ENCODE results near the gene MACROD2. TPM values are rescaled to one million over a fixed set of nuclear protein-coding genes. Genes with fewer than 3 reads are reported as not detected.

Gene MACROD2
- total RNA-seq, 4 donors from 2014 or later, result 4.6 to 33.0 (median 8.3) TPM

- intact Hi-C loops (cut with DNase I; ENCODE audit: low total_unique reads), result loop anchor here (1.0 kb wide), 1 partner anchor 16 kb away; no protein-coding TSS in a partner anchor
Measured at GRCh38 chr20:14778875-14779274, 783.6 kb downstream of the MACROD2 start.

GRCh38 chr20:14780508-14780907, 785.2 kb downstream of the MACROD2 start:
- no peaks in the 10 kb centered on the region for H3K36me3 ChIP-seq
- no peak overlapping the region for H3K27ac ChIP-seq
- H3K4me3 ChIP-seq, result no peak overlapping the region
- no peaks in the 10 kb centered on the region for H3K4me1 ChIP-seq
- in situ Hi-C loops (cut with MboI; ENCODE audit: low pct_ligation_motif_present in 1 of 4, low pct_unique_long_range_greater_than_20kb in 1 of 4, low sequenced_read_pairs in 3 of 4), result no loop called here
- WGBS, 2 donors (ENCODE audit: low coverage in 1 of 2), result 86 to 88% methylated on average over 2 of the region's 2 CpGs
- no peaks in the 10 kb centered on the region for H3K9me3 ChIP-seq
- no peaks in the 10 kb centered on the region for H3K27me3 ChIP-seq
- no peak for DNase-seq
- TF ChIP-seq POLR2A (IDR thresholded peaks at IDR 0.05) (no peak), CTCF (IDR thresholded peaks at IDR 0.05) (no peak), EP300 (IDR thresholded peaks at IDR 0.05; ENCODE audit: low read depth) (no peak), POLR2AphosphoS5 (IDR thresholded peaks at IDR 0.05) (no peak)
- intact Hi-C loops (cut with DNase I; ENCODE audit: low total_unique reads), result no loop called here

More at GRCh38 chr20:14778875-14779274, 783.6 kb downstream of the MACROD2 start:
- DNase-seq, result no peak
- TF ChIP-seq POLR2A (IDR thresholded peaks at IDR 0.05) (no peak), EP300 (IDR thresholded peaks at IDR 0.05; ENCODE audit: low read depth) (no peak), POLR2AphosphoS5 (IDR thresholded peaks at IDR 0.05) (no peak), CTCF (IDR thresholded peaks at IDR 0.05) (no peak)
- no peak overlapping the region for H3K4me3 ChIP-seq
- no peaks in the 10 kb centered on the region for H3K36me3 ChIP-seq
- in situ Hi-C loops (cut with MboI; ENCODE audit: low pct_ligation_motif_present in 1 of 4, low pct_unique_long_range_greater_than_20kb in 1 of 4, low sequenced_read_pairs in 3 of 4), result no loop called here
- WGBS, 2 donors (ENCODE audit: low coverage in 1 of 2), result 74 to 90% methylated on average over 3 of the region's 3 CpGs
- H3K27me3 ChIP-seq, result no peaks in the 10 kb centered on the region
- no peak overlapping the region for H3K27ac ChIP-seq
- H3K4me1 ChIP-seq, result no peaks in the 10 kb centered on the region
- H3K9me3 ChIP-seq, result no peaks in the 10 kb centered on the region

GRCh38 chr20:14782731-14783130, 787.4 kb downstream of the MACROD2 start:
- Histone ChIP-seq H3K4me3 (no peak overlapping the region), H3K27ac (no peak overlapping the region), H3K4me1 (no peaks in the 10 kb centered on the region), H3K9me3 (no peaks in the 10 kb centered on the region), H3K36me3 (no peaks in the 10 kb centered on the region), H3K27me3 (no peaks in the 10 kb centered on the region)
- in situ Hi-C loops (cut with MboI; ENCODE audit: low pct_ligation_motif_present in 1 of 4, low pct_unique_long_range_greater_than_20kb in 1 of 4, low sequenced_read_pairs in 3 of 4) (no loop called here), intact Hi-C loops (cut with DNase I; ENCODE audit: low total_unique reads) (no loop called here)
- DNase-seq, result no peak
- no peak for TF ChIP-seq EP300 (IDR thresholded peaks at IDR 0.05; ENCODE audit: low read depth)
- no peak for TF ChIP-seq CTCF (IDR thresholded peaks at IDR 0.05)
- TF ChIP-seq POLR2AphosphoS5 (IDR thresholded peaks at IDR 0.05), result no peak
- no peak for TF ChIP-seq POLR2A (IDR thresholded peaks at IDR 0.05)
- 84 to 100% methylated on average over 1 to 2 of the region's 2 CpGs for WGBS, 2 donors (ENCODE audit: low coverage in 1 of 2)

- TF ChIP-seq POLR2AphosphoS5 (IDR thresholded peaks at IDR 0.05) (no peak), POLR2A (IDR thresholded peaks at IDR 0.05) (no peak), CTCF (IDR thresholded peaks at IDR 0.05) (no peak), EP300 (IDR thresholded peaks at IDR 0.05; ENCODE audit: low read depth) (no peak)
- 96% methylated on average over 2 of the region's 2 CpGs; no CpG with 5 or more reads in 1 of the 2 donors for WGBS, 2 donors (ENCODE audit: low coverage in 1 of 2)
- H3K9me3 ChIP-seq, result no peaks in the 10 kb centered on the region
- in situ Hi-C loops (cut with MboI; ENCODE audit: low pct_ligation_motif_present in 1 of 4, low pct_unique_long_range_greater_than_20kb in 1 of 4, low sequenced_read_pairs in 3 of 4), result no loop called here
- H3K27me3 ChIP-seq, result no peaks in the 10 kb centered on the region
- H3K4me3 ChIP-seq, result no peak overlapping the region
- H3K4me1 ChIP-seq, result no peaks in the 10 kb centered on the region
- intact Hi-C loops (cut with DNase I; ENCODE audit: low total_unique reads), result no loop called here
- DNase-seq, result no peak
- H3K27ac ChIP-seq, result no peak overlapping the region
- no peaks in the 10 kb centered on the region for H3K36me3 ChIP-seq
Measured at GRCh38 chr20:14783766-14784165, 788.5 kb downstream of the MACROD2 start.
